ENCODE results near the gene SERPINA4.

SERPINA4 gene

GRCh38 chr14:94542111-94542810, 19.0 kb upstream of the SERPINA4 start:
- Histone ChIP-seq H3K36me3 (ENCODE audit: control insufficient read depth in 1 of 2, insufficient read depth in 2 of 2, low read length in 2 of 2) (no peaks in the 10 kb centered on the region), H3K27me3 (ENCODE audit: control insufficient read depth in 1 of 2, insufficient read depth in 2 of 2, low read length in 2 of 2) (peaks cover 0 to 3% of the 10 kb centered on the region in 2 donors), H3K27ac (ENCODE audit: low read depth, low read length) (no peak overlapping the region), H3K9ac (ENCODE audit: low read depth in 1 of 2, low read length in 2 of 2) (no peak overlapping the region), H3K4me3 (ENCODE audit: low read depth in 1 of 2, low read length in 2 of 2) (no peak overlapping the region), H3K4me1 (ENCODE audit: control insufficient read depth in 1 of 2, insufficient read depth in 2 of 2, low read length in 2 of 2) (peaks cover 6 to 10% of the 10 kb centered on the region in 2 donors), H3K9me3 (ENCODE audit: control insufficient read depth in 1 of 2, low read length in 2 of 2) (peaks cover 0 to 2% of the 10 kb centered on the region in 2 donors)

- Histone ChIP-seq H3K36me3 (ENCODE audit: control insufficient read depth in 1 of 2, insufficient read depth in 2 of 2, low read length in 2 of 2) (no peaks in the 10 kb centered on the region), H3K4me1 (ENCODE audit: control insufficient read depth in 1 of 2, insufficient read depth in 2 of 2, low read length in 2 of 2) (peaks cover 6 to 10% of the 10 kb centered on the region in 2 donors), H3K4me3 (ENCODE audit: low read depth in 1 of 2, low read length in 2 of 2) (no peak overlapping the region), H3K9ac (ENCODE audit: low read depth in 1 of 2, low read length in 2 of 2) (no peak overlapping the region), H3K9me3 (ENCODE audit: control insufficient read depth in 1 of 2, low read length in 2 of 2) (peaks cover 0 to 2% of the 10 kb centered on the region in 2 donors), H3K27me3 (ENCODE audit: control insufficient read depth in 1 of 2, insufficient read depth in 2 of 2, low read length in 2 of 2) (peaks cover 0 to 3% of the 10 kb centered on the region in 2 donors), H3K27ac (ENCODE audit: low read depth, low read length) (no peak overlapping the region)
Observed at GRCh38 chr14:94542811-94543440, 18.3 kb upstream of the SERPINA4 start.

- H3K9ac ChIP-seq (ENCODE audit: low read depth in 1 of 2, low read length in 2 of 2) = no peak overlapping the region
- peaks cover 0 to 3% of the 10 kb centered on the region in 2 donors for H3K27me3 ChIP-seq (ENCODE audit: control insufficient read depth in 1 of 2, insufficient read depth in 2 of 2, low read length in 2 of 2)
- H3K36me3 ChIP-seq (ENCODE audit: control insufficient read depth in 1 of 2, insufficient read depth in 2 of 2, low read length in 2 of 2) = no peaks in the 10 kb centered on the region
- no peak overlapping the region for H3K27ac ChIP-seq (ENCODE audit: low read depth, low read length)
- H3K9me3 ChIP-seq (ENCODE audit: control insufficient read depth in 1 of 2, low read length in 2 of 2) = peaks cover 0 to 2% of the 10 kb centered on the region in 2 donors
- H3K4me3 ChIP-seq (ENCODE audit: low read depth in 1 of 2, low read length in 2 of 2) = no peak overlapping the region
- H3K4me1 ChIP-seq (ENCODE audit: control insufficient read depth in 1 of 2, insufficient read depth in 2 of 2, low read length in 2 of 2) = peaks cover 6 to 10% of the 10 kb centered on the region in 2 donors
Observed at GRCh38 chr14:94543449-94544124, 17.7 kb upstream of the SERPINA4 start.

- Histone ChIP-seq H3K36me3 (ENCODE audit: control insufficient read depth in 1 of 2, insufficient read depth in 2 of 2, low read length in 2 of 2) (no peaks in the 10 kb centered on the region), H3K4me3 (ENCODE audit: low read depth in 1 of 2, low read length in 2 of 2) (no peak overlapping the region), H3K27ac (ENCODE audit: low read depth, low read length) (no peak overlapping the region), H3K4me1 (ENCODE audit: control insufficient read depth in 1 of 2, insufficient read depth in 2 of 2, low read length in 2 of 2) (peaks cover 6 to 10% of the 10 kb centered on the region in 2 donors), H3K27me3 (ENCODE audit: control insufficient read depth in 1 of 2, insufficient read depth in 2 of 2, low read length in 2 of 2) (peaks cover 0 to 3% of the 10 kb centered on the region in 2 donors), H3K9me3 (ENCODE audit: control insufficient read depth in 1 of 2, low read length in 2 of 2) (peaks cover 0 to 2% of the 10 kb centered on the region in 2 donors), H3K9ac (ENCODE audit: low read depth in 1 of 2, low read length in 2 of 2) (no peak overlapping the region)
Observed at GRCh38 chr14:94544726-94545125, 16.5 kb upstream of the SERPINA4 start.

GRCh38 chr14:94545131-94545841, 16.0 kb upstream of the SERPINA4 start:
- Histone ChIP-seq H3K4me3 (ENCODE audit: low read depth in 1 of 2, low read length in 2 of 2) (no peak overlapping the region), H3K36me3 (ENCODE audit: control insufficient read depth in 1 of 2, insufficient read depth in 2 of 2, low read length in 2 of 2) (no peaks in the 10 kb centered on the region), H3K4me1 (ENCODE audit: control insufficient read depth in 1 of 2, insufficient read depth in 2 of 2, low read length in 2 of 2) (peaks cover under 1 to 8% of the 10 kb centered on the region in 2 donors), H3K9ac (ENCODE audit: low read depth in 1 of 2, low read length in 2 of 2) (no peak overlapping the region), H3K27ac (ENCODE audit: low read depth, low read length) (no peak overlapping the region), H3K27me3 (ENCODE audit: control insufficient read depth in 1 of 2, insufficient read depth in 2 of 2, low read length in 2 of 2) (peaks cover 0 to 3% of the 10 kb centered on the region in 2 donors), H3K9me3 (ENCODE audit: control insufficient read depth in 1 of 2, low read length in 2 of 2) (peaks cover 0 to 2% of the 10 kb centered on the region in 2 donors)

- Histone ChIP-seq H3K27ac (ENCODE audit: low read depth, low read length) (no peak overlapping the region), H3K9me3 (ENCODE audit: control insufficient read depth in 1 of 2, low read length in 2 of 2) (peaks cover 0 to 2% of the 10 kb centered on the region in 2 donors), H3K4me1 (ENCODE audit: control insufficient read depth in 1 of 2, insufficient read depth in 2 of 2, low read length in 2 of 2) (no peaks in the 10 kb centered on the region), H3K4me3 (ENCODE audit: low read depth in 1 of 2, low read length in 2 of 2) (no peak overlapping the region), H3K27me3 (ENCODE audit: control insufficient read depth in 1 of 2, insufficient read depth in 2 of 2, low read length in 2 of 2) (peaks cover 0 to 3% of the 10 kb centered on the region in 2 donors), H3K9ac (ENCODE audit: low read depth in 1 of 2, low read length in 2 of 2) (no peak overlapping the region), H3K36me3 (ENCODE audit: control insufficient read depth in 1 of 2, insufficient read depth in 2 of 2, low read length in 2 of 2) (no peaks in the 10 kb centered on the region)
Observed at GRCh38 chr14:94547151-94547680, 14.0 kb upstream of the SERPINA4 start.

- peaks cover 0 to 2% of the 10 kb centered on the region in 2 donors for H3K9me3 ChIP-seq (ENCODE audit: control insufficient read depth in 1 of 2, low read length in 2 of 2)
- no peaks in the 10 kb centered on the region for H3K36me3 ChIP-seq (ENCODE audit: control insufficient read depth in 1 of 2, insufficient read depth in 2 of 2, low read length in 2 of 2)
- no peak overlapping the region for H3K9ac ChIP-seq (ENCODE audit: low read depth in 1 of 2, low read length in 2 of 2)
- no peak overlapping the region for H3K4me3 ChIP-seq (ENCODE audit: low read depth in 1 of 2, low read length in 2 of 2)
- H3K27ac ChIP-seq (ENCODE audit: low read depth, low read length) = no peak overlapping the region
- peaks cover 0 to 3% of the 10 kb centered on the region in 2 donors for H3K27me3 ChIP-seq (ENCODE audit: control insufficient read depth in 1 of 2, insufficient read depth in 2 of 2, low read length in 2 of 2)
- no peaks in the 10 kb centered on the region for H3K4me1 ChIP-seq (ENCODE audit: control insufficient read depth in 1 of 2, insufficient read depth in 2 of 2, low read length in 2 of 2)
Observed at GRCh38 chr14:94547726-94548125, 13.5 kb upstream of the SERPINA4 start.

GRCh38 chr14:94548131-94548998, 12.9 kb upstream of the SERPINA4 start:
- Histone ChIP-seq H3K9me3 (ENCODE audit: control insufficient read depth in 1 of 2, low read length in 2 of 2) (peaks cover 0 to 2% of the 10 kb centered on the region in 2 donors), H3K4me3 (ENCODE audit: low read depth in 1 of 2, low read length in 2 of 2) (no peak overlapping the region), H3K36me3 (ENCODE audit: control insufficient read depth in 1 of 2, insufficient read depth in 2 of 2, low read length in 2 of 2) (no peaks in the 10 kb centered on the region), H3K27me3 (ENCODE audit: control insufficient read depth in 1 of 2, insufficient read depth in 2 of 2, low read length in 2 of 2) (peaks cover 0 to 3% of the 10 kb centered on the region in 2 donors), H3K9ac (ENCODE audit: low read depth in 1 of 2, low read length in 2 of 2) (no peak overlapping the region), H3K4me1 (ENCODE audit: control insufficient read depth in 1 of 2, insufficient read depth in 2 of 2, low read length in 2 of 2) (no peaks in the 10 kb centered on the region), H3K27ac (ENCODE audit: low read depth, low read length) (no peak overlapping the region)
